Mesenchymal stem cell (in vitro differentiated cells and primary cell): Measurements from ENCODE around the gene SLC30A10.
"Not testable (repeated sequence)": the region's sequence is repeated elsewhere in the genome, so short reads cannot be mapped to it uniquely, and the experiment has no call there.

Experiments
- DNase-seq: peaks from one replicate; pipeline ENCODE4 v3.0.0-alpha.2; 2013
- H2AFZ ChIP-seq: one replicate; pipeline ENCODE4 v1.6.1; 2013; ENCODE audit warnings: low read depth, mild to moderate bottlenecking, control low read depth, inconsistent platforms, low read length, moderate library complexity
- H2AK5ac ChIP-seq: 2 replicates; pipeline ENCODE4 v1.6.1; 2013; ENCODE audit warnings: low read length, moderate library complexity, mild to moderate bottlenecking, inconsistent platforms; ENCODE audit not compliant: severe bottlenecking
- H2BK120ac ChIP-seq: one replicate; pipeline ENCODE4 v1.6.1; 2013; ENCODE audit warnings: low read depth, mild to moderate bottlenecking, inconsistent platforms, low read length, moderate library complexity
- H2BK12ac ChIP-seq, 2 experiments: one replicate each; pipeline ENCODE4 v1.6.1; 2013; ENCODE audit warnings: inconsistent platforms in 2 of 2, low read length in 2 of 2, mild to moderate bottlenecking in 2 of 2, moderate library complexity in 2 of 2, control low read depth in 1 of 2
- H2BK15ac ChIP-seq: one replicate; pipeline ENCODE4 v1.6.1; 2013; ENCODE audit warnings: mild to moderate bottlenecking, low read depth, inconsistent platforms; ENCODE audit not compliant: poor library complexity, severe bottlenecking
- H2BK5ac ChIP-seq: 2 replicates; pipeline ENCODE4 v1.6.1; 2013; ENCODE audit warnings: low read depth, mild to moderate bottlenecking, low read length, control low read depth, inconsistent platforms; ENCODE audit not compliant: poor library complexity, severe bottlenecking
- H3K14ac ChIP-seq, 2 experiments: one replicate each; pipeline ENCODE4 v1.6.1; 2013; ENCODE audit warnings: inconsistent platforms in 2 of 2, low read length in 2 of 2, control low read depth in 1 of 2, mild to moderate bottlenecking in 1 of 2, moderate library complexity in 1 of 2
- H3K18ac ChIP-seq, 2 experiments: one replicate each; pipeline ENCODE4 v1.6.1; 2013; ENCODE audit warnings: inconsistent platforms in 2 of 2, low read length in 2 of 2, control low read depth in 1 of 2, low read depth in 1 of 2, mild to moderate bottlenecking in 1 of 2
- H3K23ac ChIP-seq, 2 experiments: one replicate each; pipeline ENCODE4 v1.6.1; 2013; ENCODE audit warnings: inconsistent platforms in 2 of 2, low read length in 2 of 2, mild to moderate bottlenecking in 2 of 2, moderate library complexity in 2 of 2, control low read depth in 1 of 2
- H3K27ac ChIP-seq: 2 replicates; pipeline ENCODE4 v1.5.1; 2013; ENCODE audit warnings: mild to moderate bottlenecking, moderate library complexity, low read length, control low read depth, inconsistent platforms; ENCODE audit not compliant: poor library complexity, severe bottlenecking
- H3K27me3 ChIP-seq, 2 experiments: 2 replicates each; pipeline versions ENCODE4 v1.6.1 to v1.7.0; 2013; ENCODE audit warnings: low read length in 2 of 2, mild to moderate bottlenecking in 2 of 2, moderate library complexity in 2 of 2, control low read depth in 1 of 2, inconsistent platforms in 1 of 2; ENCODE audit not compliant: control insufficient read depth in 1 of 2, insufficient read depth in 1 of 2
- H3K36me3 ChIP-seq, 2 experiments: 2 replicates each; pipeline versions ENCODE4 v1.6.1 to v1.7.0; 2013; ENCODE audit warnings: low read length in 2 of 2, control low read depth in 1 of 2, inconsistent platforms in 1 of 2, low read depth in 1 of 2, mild to moderate bottlenecking in 1 of 2; ENCODE audit not compliant: insufficient read depth in 2 of 2, control insufficient read depth in 1 of 2
- H3K4ac ChIP-seq, 2 experiments: one replicate each; pipeline ENCODE4 v1.6.1; 2013; ENCODE audit warnings: inconsistent platforms in 2 of 2, low read length in 2 of 2, mild to moderate bottlenecking in 2 of 2, moderate library complexity in 2 of 2, control low read depth in 1 of 2, low read depth in 1 of 2
- H3K4me1 ChIP-seq: 2 replicates; pipeline ENCODE4 v1.6.1; 2013; ENCODE audit warnings: low read depth, low read length, control low read depth; ENCODE audit not compliant: control insufficient read depth, insufficient read depth
- H3K4me2 ChIP-seq: 2 replicates; pipeline ENCODE4 v1.6.1; 2013; ENCODE audit warnings: low read length, mild to moderate bottlenecking, inconsistent platforms; ENCODE audit not compliant: poor library complexity, severe bottlenecking
- H3K4me3 ChIP-seq, 2 experiments: 2 replicates each; pipeline versions ENCODE4 v1.5.1 to v1.7.0; 2013; ENCODE audit warnings: low read length in 2 of 2, mild to moderate bottlenecking in 2 of 2, control low read depth in 1 of 2, low read depth in 1 of 2; ENCODE audit not compliant: insufficient read depth in 1 of 2
- H3K79me1 ChIP-seq: replicated peaks from 2 replicates; pipeline ENCODE4 v1.6.1; 2013; ENCODE audit warnings: mild to moderate bottlenecking, control low read depth, low read length, inconsistent platforms; ENCODE audit not compliant: poor library complexity, severe bottlenecking
- H3K9ac ChIP-seq: 2 replicates; pipeline ENCODE4 v1.7.0; 2013; ENCODE audit warnings: mild to moderate bottlenecking, low read length, moderate library complexity
- H3K9me3 ChIP-seq: 2 replicates; pipeline ENCODE4 v1.7.0; 2013; ENCODE audit warnings: mild to moderate bottlenecking, low read length; ENCODE audit not compliant: control insufficient read depth
- H4K8ac ChIP-seq: one replicate; pipeline ENCODE4 v1.6.1; 2013; ENCODE audit warnings: inconsistent platforms, mild to moderate bottlenecking, low read length, moderate library complexity
- H4K91ac ChIP-seq: one replicate; pipeline ENCODE4 v1.6.1; 2013; ENCODE audit warnings: mild to moderate bottlenecking, low read length, inconsistent platforms
- WGBS: methylation state at CpG from one replicate; pipeline ENCODE4 v1.1.7; 2013; ENCODE audit warnings: mixed read lengths; 5-methylcytosine and 5-hydroxymethylcytosine counted together

SLC30A10 gene

DNA sequence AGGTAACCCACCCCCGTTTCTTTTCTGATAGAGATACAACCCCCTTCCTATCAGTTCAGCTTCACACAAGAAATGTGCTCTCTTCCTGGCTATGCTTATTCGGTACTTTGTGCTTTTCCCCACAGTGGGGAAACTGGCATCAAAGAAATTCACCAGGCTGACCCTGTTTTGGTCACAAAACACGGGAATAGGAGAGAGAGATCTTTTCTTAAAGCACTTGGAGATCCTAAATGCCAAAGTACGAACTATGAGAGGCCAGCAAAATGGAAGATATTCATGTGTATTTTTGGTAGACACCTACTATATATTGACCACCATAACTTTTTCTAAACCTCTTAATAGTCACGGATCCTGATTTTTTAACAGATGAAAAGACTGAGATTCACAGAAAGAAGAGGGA lies 30.0 kb downstream of the SLC30A10 start:
- 84% methylated on average over 4 of the region's 5 CpGs for WGBS
- no peaks in the 10 kb centered on the region for H3K79me1 ChIP-seq
- H2BK12ac ChIP-seq = no peak overlapping the region
- no peak overlapping the region for H2BK120ac ChIP-seq
- H2BK5ac ChIP-seq = no peak overlapping the region
- no peak overlapping the region for H3K23ac ChIP-seq
- H4K91ac ChIP-seq = no peak overlapping the region
- H3K4me3 ChIP-seq = no peak overlapping the region
- no peak overlapping the region for H3K9ac ChIP-seq
- H3K4ac ChIP-seq = no peak overlapping the region
- no peaks in the 10 kb centered on the region for H3K36me3 ChIP-seq
- no peaks in the 10 kb centered on the region for H3K4me1 ChIP-seq
- H3K18ac ChIP-seq = no peak overlapping the region
- no peak overlapping the region for H3K4me2 ChIP-seq
- H3K9me3 ChIP-seq = no peaks in the 10 kb centered on the region
- H2AFZ ChIP-seq = no peak overlapping the region
- H4K8ac ChIP-seq = no peak overlapping the region
- H2AK5ac ChIP-seq = no peak overlapping the region
- no peak overlapping the region for H3K14ac ChIP-seq
- H3K27me3 ChIP-seq = peaks cover 0 to 36% of the 10 kb centered on the region in 2 experiments
- no peak overlapping the region for H3K27ac ChIP-seq
- H2BK15ac ChIP-seq = no peak overlapping the region
- DNase-seq = no peak

DNA sequence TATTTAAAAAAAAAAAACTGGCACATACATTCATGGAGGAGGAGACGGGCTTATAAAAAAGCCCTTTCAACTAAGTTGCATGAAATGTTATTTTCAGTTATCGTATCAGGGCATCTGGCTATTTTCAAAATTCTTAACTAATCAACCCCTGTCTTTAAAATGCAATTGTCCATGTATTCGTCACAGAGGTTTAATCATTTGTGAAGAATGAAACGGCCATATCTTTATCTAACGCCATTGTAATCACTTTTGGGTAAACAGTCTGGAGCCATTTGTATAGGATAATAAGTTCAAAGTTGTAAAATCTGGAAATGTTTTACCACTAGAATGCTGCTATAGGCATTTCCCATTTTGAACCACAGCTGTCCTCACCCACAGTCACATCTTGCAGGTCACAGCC lies 30.4 kb downstream of the SLC30A10 start:
- no peak overlapping the region for H2AFZ ChIP-seq
- DNase-seq = no peak
- no peak overlapping the region for H3K9ac ChIP-seq
- H2BK12ac ChIP-seq = no peak overlapping the region
- no peak overlapping the region for H3K4me2 ChIP-seq
- H3K4me1 ChIP-seq = no peaks in the 10 kb centered on the region
- H3K23ac ChIP-seq = no peak overlapping the region
- no peaks in the 10 kb centered on the region for H3K9me3 ChIP-seq
- H2BK120ac ChIP-seq = no peak overlapping the region
- H2BK15ac ChIP-seq = no peak overlapping the region
- no peak overlapping the region for H3K27ac ChIP-seq
- no peaks in the 10 kb centered on the region for H3K79me1 ChIP-seq
- H4K91ac ChIP-seq = no peak overlapping the region
- no peaks in the 10 kb centered on the region for H3K36me3 ChIP-seq
- H3K4me3 ChIP-seq = no peak overlapping the region
- peaks cover 0 to 32% of the 10 kb centered on the region in 2 experiments for H3K27me3 ChIP-seq
- H4K8ac ChIP-seq = no peak overlapping the region
- no peak overlapping the region for H3K18ac ChIP-seq
- H2BK5ac ChIP-seq = no peak overlapping the region
- WGBS = 91% methylated on average over 4 of the region's 5 CpGs
- H3K14ac ChIP-seq = no peak overlapping the region
- H3K4ac ChIP-seq = no peak overlapping the region
- H2AK5ac ChIP-seq = no peak overlapping the region

DNA sequence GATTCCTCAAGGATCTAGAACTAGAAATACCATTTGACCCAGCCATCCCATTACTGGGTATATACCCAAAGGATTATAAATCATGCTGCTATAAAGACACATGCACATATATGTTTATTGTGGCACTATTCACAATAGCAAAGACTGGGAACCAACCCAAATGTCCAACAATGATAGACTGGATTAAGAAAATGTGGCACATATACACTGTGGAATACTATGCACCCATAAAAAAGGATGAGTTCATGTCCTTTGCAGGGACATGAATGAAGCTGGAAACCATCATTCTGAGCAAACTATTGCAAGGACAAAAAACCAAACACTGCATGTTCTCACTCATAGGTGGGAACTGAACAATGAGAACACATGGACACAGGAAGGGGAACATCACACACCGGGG lies 36.1 kb downstream of the SLC30A10 start:
- H3K14ac ChIP-seq, H3K18ac ChIP-seq, H3K4me1 ChIP-seq, H3K4ac ChIP-seq, H3K4me3 ChIP-seq, H3K9me3 ChIP-seq, H2AFZ ChIP-seq, H4K8ac ChIP-seq, H2BK120ac ChIP-seq, H3K79me1 ChIP-seq, H3K27ac ChIP-seq, H3K4me2 ChIP-seq, H3K9ac ChIP-seq, H2AK5ac ChIP-seq, H3K23ac ChIP-seq, H2BK5ac ChIP-seq, H3K36me3 ChIP-seq, H2BK12ac ChIP-seq, H4K91ac ChIP-seq, DNase-seq, H2BK15ac ChIP-seq: not testable (repeated sequence)
- WGBS = 100% methylated on average over 1 of the region's 1 CpG
- H3K27me3 ChIP-seq = peaks cover 0 to 19% of the 10 kb centered on the region in 2 experiments

DNA sequence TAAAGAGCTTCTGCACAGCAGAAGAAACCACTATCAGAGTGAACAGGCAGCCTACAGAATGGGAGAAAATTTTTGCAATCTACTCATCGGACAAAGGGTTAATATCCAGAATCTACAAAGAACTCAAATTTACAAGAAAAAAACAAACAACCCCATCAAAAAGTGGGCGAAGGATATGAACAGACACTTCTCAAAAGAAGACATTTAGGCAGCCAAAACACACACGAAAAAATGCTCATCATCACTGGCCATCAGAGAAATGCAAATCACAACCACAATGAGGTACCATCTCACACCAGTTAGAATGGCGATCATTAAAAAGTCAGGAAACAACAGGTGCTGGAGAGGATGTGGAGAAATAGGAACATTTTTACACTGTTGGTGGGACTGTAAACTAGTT lies 36.5 kb downstream of the SLC30A10 start:
- WGBS = 92% methylated on average over 2 of the region's 4 CpGs
- H2BK12ac ChIP-seq, H3K79me1 ChIP-seq, H2AK5ac ChIP-seq, H2BK5ac ChIP-seq, H3K4me1 ChIP-seq, H3K36me3 ChIP-seq, H3K18ac ChIP-seq, H3K9me3 ChIP-seq, H3K4me2 ChIP-seq, H4K8ac ChIP-seq, H3K23ac ChIP-seq, H3K4me3 ChIP-seq, DNase-seq, H3K27ac ChIP-seq, H4K91ac ChIP-seq, H3K4ac ChIP-seq, H2AFZ ChIP-seq, H3K14ac ChIP-seq, H2BK120ac ChIP-seq, H3K9ac ChIP-seq, H2BK15ac ChIP-seq: not testable (repeated sequence)
- H3K27me3 ChIP-seq = peaks cover 0 to 17% of the 10 kb centered on the region in 2 experiments
